Right lung (tissue), 5 donors: ENCODE data around the gene LDLRAD3. TPM values are rescaled to one million over a fixed set of nuclear protein-coding genes. Genes with fewer than 3 reads are reported as not detected.
"Not testable (repeated sequence)": the region's sequence is repeated elsewhere in the genome, so short reads cannot be mapped to it uniquely, and the experiment has no call there.

Source experiments
- DNase-seq, 2 donors: peaks; one replicate each; pipeline ENCODE4 v3.0.0-alpha.2; 2013
- polyA plus RNA-seq, 5 donors: library from polyadenylated mRNA; unstranded; fragments of 120-200 nt; gene quantifications; one replicate each; pipeline versions ENCODE4 v1.2.1 to v1.2.3, GENCODE V29; 2013; ENCODE audit warnings: inconsistent platforms in 1 of 5, low replicate concordance in 1 of 5; ENCODE audit not compliant: insufficient read length in 5 of 5, insufficient read depth in 1 of 5

LDLRAD3 gene
- polyA plus RNA-seq, 5 donors: 15.8 to 19.1 (median 16.6) TPM

DNA sequence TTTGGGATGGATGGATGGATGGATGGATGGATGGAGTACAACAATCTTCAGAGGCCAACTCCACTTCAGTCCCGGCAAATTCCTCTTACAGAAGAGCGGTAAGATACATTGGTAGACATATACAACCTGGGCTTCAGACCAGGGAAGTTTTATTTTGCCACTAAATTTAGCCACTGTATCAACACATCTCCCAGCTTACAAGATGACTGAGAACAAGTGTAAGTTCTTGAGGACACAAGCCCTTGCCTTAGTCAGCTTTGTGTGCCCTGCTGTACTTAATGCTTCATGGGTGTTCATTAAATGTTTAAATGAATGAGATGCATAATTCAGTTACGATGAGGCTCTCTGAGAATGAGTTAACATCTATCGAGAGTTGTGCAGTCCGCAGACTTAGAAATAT is 217.7 kb downstream of the LDLRAD3 start:
- no peak for DNase-seq

DNA sequence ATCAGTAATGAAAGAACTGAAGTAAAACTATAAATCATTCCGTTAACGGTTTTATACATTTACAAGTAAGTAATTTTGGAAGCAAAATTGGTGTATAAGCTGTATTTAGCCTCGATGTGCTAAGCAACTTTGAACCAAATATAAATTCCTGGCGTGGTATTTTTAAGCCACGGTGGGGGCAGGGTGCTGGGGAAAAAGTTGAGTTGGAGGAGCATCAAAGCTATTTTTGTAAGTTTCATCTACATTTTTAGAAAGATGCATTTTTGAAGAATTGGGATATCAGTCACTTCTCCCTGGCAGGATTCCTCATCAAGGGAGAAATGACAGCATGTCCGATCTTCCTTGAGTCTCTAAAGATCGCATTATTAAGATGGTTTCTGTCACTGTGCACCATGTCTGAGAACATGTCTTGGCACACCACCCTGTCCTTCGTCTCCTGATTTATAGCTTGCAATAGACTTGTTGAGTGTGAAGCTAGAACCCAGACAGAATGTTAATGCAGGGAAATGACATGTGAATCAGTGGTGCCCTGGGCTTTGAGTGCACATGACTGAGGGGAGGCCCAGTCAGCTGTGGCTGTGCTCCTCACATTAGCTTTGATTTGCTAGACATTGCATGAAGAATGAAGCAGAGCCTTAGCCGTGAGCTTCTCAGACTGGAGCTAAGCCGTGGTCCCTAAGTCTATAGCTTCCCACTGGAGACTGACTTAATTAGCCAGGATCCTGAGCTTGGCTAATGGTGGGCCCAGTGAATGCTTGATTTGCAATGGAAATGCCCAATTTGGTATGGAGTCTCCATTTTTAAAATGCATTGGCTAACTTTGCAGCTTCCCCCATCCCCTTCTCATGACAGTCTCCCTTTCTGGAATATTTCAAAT is 218.4 kb downstream of the LDLRAD3 start:
- peak; percentile 65 to 70 for DNase-seq

DNA sequence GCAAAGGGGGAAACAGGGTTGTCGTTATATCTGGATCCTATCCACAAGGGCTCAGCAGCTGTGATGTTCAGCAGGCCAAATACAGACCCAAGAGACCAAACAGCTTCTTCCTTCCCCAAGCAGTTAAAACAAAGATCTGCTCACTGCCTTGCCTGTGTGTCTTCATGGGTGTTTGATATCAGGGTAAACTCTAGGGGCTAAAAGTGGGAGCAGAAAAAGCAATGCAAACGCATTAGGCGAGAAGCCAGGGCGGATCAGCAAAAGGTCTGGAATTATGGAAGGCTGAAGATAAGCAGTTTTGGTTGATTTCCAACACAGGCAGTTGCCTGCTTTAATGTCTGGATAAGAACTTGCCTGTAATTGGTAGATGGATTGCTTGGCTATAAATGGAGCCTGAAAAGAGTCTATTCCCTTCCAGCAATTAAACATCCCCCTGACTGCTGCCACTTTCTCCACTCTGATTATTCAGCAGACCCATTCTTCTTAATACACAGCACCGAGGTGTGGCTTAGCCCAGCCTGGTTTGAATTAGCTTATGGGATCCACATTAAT is 219.1 kb downstream of the LDLRAD3 start:
- DNase-seq: peak; percentile 57 to 63

DNA sequence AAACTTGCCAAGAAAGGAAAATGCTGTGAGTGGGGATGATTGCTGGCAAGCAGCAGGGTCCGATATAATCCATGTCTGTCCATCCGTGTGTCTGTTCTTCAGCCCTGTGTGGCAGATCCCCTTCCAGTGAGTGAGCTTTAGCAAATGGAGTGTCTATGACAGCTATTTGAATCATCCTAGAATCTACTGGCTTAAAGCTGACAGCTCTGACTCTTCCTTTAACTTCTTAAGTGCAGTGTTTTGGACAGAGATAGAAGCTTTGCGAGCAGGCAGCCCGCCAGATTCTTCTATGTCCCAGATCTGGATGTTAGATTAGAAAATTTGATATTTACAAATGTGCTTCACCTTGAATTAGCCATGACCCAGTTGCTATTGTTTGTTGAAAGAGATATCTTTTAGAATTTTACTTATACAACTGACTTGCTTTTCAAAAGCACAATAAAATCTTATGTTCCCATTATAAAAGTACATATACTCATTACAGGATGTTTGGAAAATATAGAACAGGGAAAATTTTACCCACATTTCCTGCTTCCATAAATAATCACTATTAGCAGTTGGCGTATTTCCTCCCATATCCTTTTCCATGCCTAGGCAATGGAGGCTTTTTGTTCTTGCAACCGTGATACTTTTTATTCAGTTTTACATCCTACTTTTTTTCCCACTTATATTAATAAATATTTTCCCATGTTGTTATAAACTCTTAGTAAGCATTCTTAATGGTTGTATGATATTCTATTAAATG is 220.8 kb downstream of the LDLRAD3 start:
- no peak for DNase-seq

DNA sequence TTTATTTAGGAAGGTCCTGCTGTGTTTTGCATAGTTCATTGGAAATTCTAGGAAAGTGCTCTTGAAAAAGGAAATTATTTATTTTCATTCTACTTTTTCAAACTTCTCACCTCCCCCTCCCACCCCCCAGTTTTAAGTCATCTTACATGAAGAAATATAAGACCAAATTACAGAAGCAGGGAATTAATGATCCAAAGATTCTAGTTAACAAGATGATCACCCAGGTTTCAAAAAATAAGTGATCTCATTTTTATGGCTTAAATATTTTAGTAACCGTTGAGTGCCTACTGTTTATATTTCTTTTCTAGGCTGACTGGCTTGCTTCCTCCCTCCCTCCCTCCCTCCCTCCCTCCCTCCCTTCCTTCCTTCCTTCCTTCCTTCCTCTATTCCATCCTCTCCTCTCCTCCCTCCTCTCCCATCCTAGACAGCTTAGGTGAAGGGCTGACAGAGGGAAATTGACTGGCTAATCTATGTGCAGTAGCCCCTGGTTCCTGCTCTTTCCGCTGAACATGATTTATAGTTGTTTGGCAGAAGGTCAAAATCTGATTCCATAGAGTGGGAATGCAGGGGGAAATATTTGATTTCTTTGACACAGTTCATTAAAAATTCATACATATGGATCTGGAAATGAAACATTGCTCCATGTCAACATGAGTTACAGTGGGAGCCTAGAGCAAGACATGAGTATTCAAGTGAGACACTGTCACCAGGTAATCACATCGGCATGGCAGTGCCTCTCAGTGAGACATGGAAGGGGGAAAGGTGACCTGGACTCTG is 221.9 kb downstream of the LDLRAD3 start:
- DNase-seq: no peak

DNA sequence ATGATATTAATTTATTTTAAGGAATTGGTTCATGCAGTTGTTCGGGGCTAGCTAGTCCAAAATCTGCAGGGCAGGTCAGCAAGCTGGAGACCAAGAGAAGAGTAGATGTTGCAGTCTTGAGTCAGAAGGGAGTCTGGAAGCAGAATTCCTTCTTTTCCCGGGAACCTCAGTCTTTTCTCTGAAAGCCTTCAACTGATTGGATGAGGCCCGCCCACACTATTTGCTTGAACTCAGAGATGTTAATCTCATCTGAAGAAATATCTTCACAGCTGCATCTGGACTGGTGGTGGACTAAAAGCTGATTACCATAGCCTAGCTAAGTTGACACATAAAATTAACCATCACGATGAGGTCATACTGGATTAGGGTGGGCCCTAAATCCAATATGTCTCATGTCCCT is 223.2 kb downstream of the LDLRAD3 start:
- DNase-seq: no peak

DNA sequence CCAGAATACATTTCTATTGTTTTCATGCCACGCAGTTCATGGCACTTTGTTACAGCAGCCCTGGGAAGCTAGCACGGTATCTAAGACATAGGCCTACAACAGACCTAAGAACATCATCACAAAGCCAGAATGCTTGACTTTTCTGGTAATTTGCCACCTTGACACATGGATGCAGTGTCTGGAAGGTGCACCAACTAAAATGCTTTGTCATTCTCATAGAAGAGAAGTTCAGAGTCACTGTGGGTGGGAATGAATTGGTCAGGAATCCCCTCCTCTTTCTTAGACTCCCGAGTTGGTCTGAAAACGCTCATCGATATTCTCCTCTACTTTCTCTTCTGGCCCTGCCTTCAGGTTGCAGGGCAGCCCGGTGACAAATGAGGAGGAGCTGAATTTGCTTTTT is 223.9 kb downstream of the LDLRAD3 start:
- DNase-seq: no peak

DNA sequence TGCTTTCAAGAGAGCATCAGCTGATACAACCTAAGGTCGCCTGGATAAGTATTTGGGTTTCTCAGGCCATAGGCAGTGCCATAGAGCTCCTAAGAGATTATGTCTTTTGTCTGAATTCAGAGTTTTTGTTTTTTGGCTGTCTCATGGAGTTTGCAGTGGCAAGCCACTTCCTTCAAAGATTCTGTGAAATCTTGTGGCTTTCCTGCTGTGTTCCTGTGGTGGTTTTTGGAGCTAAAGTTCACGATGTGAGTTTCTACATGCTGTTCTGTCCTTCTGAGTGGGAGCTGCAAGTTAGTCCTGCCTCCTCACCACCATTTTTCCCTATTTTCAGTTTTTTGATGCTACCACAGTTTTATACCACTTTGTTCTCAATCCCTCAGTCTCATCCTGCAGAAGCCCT is 234.0 kb downstream of the LDLRAD3 start:
- no peak for DNase-seq

DNA sequence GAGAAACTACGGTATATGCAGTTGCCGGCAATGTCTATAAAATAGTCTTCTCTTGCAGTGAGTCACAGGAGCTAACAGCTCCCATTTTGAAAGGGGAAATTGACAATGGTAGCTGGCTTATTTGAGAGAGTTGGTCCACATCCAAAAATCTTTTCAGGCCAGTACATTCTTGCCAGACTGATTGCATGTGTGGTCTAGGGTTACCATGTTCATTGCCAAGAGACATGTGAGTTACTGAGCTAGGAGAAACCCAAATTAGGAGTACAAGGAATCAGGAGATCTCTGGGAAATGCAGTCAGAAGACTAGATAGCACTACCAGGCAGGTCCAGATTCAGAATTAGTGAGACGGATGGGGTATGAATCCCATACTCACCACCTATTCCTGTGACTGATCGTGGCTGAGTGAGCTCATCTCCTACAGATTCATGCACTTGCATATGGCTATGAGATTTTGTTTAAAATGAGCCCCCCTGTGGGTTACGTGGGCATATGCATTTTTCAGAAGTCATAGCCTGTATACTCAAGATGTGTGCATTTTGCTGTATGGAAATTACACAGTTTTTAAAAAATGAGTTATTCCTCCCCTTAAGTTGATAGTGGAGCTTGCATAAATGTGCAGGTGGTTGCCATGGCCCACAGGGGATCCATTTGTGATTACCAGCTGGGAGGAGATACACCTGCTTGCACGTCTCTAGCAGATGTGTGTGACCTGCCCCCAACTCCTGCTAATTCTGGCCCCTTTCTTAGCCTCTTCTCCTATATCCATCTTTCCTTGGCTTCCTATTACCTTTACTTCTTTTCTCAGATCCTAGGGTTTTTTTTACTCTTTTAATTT is 242.7 kb downstream of the LDLRAD3 start:
- DNase-seq: peak in 1 of 2 donors; percentile 13

DNA sequence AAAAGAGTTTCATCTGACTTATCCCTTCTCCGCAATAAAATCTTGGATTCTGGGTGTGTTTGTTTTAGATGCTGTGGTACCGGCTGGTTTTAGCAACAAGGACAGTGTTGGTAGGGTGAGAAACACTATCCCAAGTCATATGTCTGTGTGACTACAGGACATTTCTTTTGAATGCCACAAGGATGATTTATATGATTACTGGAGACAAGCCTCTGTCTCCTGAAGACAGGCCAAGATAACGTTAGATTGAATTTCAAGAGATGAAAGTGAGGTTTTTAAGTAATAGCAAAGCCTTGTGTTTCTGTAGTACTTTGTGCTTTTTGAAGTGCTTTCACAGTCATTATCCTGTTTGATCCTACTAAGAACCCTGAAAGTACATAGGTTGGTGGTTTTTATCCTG is 243.8 kb downstream of the LDLRAD3 start:
- DNase-seq: no peak

DNA sequence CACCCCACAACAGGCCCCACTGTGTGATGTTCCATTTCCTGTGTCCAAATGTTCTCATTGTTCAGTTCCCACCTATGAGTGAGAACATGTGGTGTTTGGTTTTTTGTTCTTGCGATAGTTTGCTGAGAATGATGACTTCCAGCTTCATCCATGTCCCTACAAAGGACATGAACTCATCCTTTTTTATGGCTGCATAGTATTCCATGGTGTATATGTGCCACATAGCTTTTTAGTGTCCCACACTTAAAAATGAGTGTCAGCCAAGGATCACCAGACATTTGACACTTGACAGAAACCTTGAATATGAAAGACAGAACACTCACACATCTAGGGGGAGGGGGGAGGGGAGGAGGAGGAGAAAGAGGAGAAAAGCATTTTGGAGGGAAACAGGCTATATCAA is 245.9 kb downstream of the LDLRAD3 start:
- DNase-seq: not testable (repeated sequence)

DNA sequence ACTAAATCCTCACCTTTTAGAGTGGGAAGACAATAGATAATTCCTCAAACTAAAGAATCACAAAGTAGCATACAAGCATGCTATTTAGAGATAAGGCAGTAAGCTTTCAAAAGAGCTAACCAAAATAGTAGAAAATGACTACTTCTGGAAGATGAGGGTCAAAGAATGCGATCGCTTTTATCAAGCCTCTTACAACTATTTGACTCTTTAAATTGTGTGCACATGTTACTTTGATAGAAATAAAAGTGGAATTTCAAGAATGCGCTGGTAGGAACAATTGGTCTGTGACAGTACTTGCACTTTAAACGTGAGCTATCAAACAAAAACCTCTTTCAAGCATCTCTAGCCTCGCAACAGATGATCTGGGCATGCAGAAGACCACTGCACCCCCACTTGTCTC is 248.1 kb downstream of the LDLRAD3 start:
- no peak for DNase-seq

DNA sequence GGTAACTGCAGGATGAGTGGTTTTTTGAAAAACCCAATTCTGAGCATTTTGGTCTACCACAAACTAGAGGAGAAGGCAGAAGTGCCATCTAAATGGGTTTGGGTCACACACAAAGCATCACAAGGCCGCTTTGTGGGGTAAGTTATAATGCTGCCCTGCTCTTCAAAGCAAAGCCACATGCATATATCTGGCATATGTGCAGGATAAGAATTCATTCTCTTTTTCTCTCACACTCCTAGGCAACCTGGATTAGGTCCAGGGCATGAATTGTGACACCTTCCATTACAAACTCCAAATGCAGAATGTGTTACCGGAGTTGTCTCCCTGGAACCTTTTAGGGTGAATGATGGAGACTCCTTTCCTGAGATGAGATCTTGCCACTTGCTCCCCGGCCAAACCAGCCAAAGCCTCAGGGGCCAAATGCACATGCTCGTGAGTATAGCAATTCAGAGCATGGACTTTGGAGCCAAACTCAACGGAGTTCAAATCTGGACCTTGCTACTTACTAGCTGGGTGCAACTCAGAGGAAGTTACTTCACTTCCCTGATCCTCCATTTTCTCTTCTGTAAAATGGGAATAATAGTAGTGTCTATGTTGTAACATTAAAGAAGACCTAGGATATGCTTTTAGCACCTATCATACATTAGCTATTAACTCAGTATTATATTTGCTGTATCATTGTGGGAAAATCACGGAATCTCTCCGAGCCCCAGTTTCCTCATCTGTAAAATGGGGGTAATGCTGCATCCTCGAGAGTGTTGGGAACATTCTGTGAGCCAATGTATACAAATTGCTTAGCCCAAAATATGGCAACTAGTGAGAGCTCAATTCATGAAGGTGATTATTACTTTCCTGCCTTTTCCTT is 248.8 kb downstream of the LDLRAD3 start:
- DNase-seq: no peak

DNA sequence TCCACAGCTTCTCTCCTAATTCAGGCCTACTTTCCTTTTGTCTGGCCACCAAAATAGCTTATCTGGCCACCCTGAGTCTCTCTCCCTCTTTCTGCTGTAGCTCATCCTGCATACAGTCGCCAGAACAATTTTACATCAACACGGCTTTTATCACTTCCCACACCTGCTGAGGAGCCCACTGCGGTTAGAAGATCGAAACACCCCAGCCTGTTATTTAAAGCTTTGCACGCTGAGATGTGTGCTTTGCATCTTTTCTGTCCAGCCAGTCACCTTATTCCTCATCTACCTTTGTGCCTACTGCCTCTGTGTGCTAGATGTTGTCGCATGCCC is 249.4 kb downstream of the LDLRAD3 start:
- DNase-seq: no peak

DNA sequence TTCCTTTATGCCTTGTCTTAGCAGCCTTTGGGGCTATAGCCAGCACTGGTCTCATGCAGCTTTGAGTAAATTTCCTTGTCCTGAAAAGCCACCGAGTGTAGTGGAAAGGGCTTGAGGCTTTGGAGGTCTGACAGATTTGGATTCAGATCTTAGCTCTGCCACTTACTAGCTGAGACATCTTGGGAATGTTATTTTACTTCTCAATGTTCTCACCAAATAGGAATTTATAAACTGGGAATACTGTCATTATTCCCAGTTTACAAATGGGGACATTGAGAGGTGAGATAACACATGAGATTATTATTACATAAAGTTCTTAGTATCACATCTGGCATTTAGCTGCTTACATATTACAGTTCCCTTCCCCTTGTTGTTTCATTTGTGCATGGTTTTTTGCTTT is 249.9 kb downstream of the LDLRAD3 start:
- no peak for DNase-seq

DNA sequence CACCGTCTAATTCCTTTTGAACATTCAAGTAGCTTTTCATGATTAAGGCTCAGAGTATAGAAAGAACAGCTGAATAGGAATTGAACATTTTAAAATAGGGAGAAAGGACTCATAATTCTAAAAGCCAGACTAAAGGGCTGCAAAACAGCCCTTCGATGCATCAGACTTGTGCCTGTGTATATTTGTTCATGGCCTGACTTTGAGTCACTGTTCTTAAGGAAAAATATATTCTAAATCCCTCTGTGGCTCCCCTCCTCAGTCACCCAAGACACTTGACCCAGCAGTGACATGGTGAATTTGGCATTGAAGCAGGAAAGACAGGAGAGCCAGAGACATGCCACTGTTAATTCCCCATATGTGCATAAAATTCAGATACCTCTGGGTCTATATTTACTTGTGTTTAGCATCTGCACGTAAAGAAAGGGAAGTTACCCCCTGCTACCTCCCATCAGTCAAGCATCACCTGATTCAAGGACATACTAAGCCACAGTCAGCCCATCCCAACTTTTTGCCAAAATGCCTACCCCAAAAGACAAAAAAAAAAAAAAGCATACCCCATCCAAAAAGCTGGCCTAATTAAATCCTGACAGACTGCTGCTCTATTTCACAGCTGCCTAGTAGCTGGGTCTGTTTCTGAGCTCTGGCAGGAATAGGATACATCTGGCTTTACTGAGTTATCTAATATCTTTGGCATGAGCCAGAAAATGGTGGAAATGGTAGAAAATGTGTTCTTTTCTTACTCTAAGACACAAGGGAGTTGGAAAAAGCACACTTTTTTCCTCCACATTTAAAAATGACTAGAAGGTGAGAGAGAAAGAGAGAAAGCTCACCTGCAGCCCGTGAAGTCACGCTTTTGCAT is 251.9 kb downstream of the LDLRAD3 start:
- peak in 1 of 2 donors; percentile 55 for DNase-seq

DNA sequence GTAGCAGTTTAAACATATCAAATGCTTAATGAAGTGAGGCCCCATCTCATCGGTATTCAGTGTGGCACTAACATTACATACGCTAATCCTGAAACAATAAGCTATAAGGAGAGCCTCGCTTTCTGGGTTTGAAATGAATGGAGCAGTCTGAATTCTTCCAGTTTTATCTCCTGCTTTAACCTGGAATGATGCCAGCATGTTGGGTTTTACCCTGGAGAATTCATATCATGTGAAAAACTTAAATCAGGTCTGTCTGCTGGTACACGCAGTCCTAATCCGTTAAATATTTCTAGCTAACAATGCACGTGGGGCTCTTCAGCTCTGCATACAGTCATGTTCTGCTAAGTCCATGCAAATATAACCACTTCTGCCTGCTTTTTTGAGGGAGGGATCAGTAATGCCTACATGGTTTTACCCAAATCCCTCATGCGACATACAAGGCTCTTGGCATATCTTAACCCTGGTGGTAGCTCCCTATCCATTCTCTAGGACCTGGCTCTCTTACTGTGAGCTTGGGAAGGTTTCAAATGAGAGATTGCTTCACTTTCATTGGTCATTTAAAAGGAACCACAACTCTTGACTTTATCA is 252.6 kb downstream of the LDLRAD3 start:
- peak in 1 of 2 donors; percentile 23 for DNase-seq

DNA sequence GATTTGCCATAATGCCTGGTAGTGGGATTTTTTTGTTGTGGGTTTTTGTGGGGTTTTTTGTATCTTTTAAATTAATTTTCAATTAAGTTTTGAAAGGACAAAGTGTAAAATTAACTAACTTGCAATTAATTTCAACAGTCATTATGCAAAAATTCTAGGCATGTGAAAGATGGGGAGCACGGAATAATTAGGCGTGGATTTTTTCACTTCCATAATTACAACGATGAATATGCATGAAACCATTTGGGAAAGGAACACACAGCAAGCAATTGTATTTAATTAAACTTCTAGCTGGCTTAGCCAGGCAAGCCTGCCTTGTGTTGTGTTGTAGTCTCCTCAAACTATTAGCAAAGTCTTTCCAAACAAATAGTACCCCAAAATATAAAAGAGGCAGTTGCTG is 257.5 kb downstream of the LDLRAD3 start:
- no peak for DNase-seq

DNA sequence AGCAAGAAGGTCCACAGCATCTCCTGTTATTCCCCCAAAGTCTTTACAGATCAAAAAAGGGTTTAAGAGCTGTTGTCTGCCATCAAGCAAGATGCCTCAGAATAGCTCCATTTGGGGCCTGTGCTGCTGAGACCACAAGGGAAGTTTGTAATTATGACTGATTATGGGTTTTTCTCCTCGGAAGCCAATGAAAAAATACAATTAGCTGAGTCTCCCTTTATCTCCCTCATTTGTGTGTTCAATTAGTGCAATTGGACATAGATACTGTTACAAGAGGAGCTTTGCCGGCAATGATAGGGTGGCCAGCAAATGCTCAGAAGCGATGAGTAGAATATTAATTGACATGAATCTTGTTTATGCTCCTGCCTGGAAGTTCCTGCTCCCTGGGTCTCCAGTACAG is 261.7 kb downstream of the LDLRAD3 start:
- DNase-seq: no peak
